ENCODE data around the gene C3orf20. TPM values are rescaled to one million over a fixed set of nuclear protein-coding genes. Genes with fewer than 3 reads are reported as not detected.

C3orf20 gene
- total RNA-seq, 4 donors from 2014 or later: not detected

DNA sequence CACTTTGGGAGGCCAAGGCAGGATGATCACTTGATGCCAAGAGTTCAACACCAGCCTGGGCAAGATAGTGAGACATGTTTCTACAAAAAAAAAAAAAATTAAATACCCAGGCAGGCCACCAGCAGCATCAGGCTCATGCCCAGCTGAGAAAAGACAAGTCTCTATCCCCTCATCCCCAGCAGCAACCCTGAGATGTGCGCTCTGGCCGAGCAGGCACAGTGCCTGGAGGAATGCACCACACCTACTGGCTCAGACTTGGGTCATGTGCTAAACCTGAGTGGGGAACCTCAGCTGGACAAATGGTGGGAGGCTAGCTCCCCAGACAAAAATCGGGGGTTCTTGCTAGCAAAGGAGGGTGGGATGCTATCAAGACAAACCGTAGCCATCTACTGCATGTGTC is 33.6 kb upstream of the C3orf20 start:
- WGBS, 2 donors: 74 to 75% methylated on average over 2 to 3 of the region's 4 CpGs
- DNase-seq: no peak
- peaks cover 0 to 72% (median 0%) of the 10 kb centered on the region in 4 donors for H3K27me3 ChIP-seq
- H3K9me3 ChIP-seq: no peaks in the 10 kb centered on the region
- no peaks in the 10 kb centered on the region for H3K4me1 ChIP-seq
- H3K27ac ChIP-seq: no peak overlapping the region
- H3K36me3 ChIP-seq: no peaks in the 10 kb centered on the region
- no peak overlapping the region for H3K4me3 ChIP-seq
- no peak for TF ChIP-seq POLR2A (IDR thresholded peaks at IDR 0.05)
- TF ChIP-seq, protein P1, sequence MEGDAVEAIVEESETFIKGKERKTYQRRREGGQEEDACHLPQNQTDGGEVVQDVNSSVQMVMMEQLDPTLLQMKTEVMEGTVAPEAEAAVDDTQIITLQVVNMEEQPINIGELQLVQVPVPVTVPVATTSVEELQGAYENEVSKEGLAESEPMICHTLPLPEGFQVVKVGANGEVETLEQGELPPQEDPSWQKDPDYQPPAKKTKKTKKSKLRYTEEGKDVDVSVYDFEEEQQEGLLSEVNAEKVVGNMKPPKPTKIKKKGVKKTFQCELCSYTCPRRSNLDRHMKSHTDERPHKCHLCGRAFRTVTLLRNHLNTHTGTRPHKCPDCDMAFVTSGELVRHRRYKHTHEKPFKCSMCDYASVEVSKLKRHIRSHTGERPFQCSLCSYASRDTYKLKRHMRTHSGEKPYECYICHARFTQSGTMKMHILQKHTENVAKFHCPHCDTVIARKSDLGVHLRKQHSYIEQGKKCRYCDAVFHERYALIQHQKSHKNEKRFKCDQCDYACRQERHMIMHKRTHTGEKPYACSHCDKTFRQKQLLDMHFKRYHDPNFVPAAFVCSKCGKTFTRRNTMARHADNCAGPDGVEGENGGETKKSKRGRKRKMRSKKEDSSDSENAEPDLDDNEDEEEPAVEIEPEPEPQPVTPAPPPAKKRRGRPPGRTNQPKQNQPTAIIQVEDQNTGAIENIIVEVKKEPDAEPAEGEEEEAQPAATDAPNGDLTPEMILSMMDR (IDR thresholded peaks at IDR 0.05): no peak
- intact Hi-C loops (cut with DNase I): no loop called here

DNA sequence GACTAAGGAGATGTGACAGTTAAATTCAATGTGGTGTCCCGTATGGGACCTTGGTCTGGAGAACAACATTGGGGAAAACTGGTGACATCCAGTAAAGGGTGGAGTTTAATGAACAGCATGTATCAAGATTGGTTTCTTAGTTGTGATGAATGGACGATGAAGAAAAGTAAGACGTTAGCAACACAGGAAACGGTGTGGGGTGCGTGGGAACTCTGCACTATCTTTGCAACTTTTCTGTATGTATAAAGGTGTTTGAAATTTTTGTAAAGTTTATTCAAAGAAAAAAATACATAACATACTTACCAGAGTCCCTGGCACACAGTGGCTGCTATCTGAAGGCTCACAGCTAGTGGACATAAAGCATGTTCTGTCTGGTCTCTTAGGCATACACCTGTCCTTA is 29.5 kb upstream of the C3orf20 start:
- H3K4me1 ChIP-seq: peaks cover 0 to 4% (median 0%) of the 10 kb centered on the region in 3 donors
- no peak overlapping the region for H3K27ac ChIP-seq
- H3K4me3 ChIP-seq: no peak overlapping the region
- WGBS, 2 donors: 79 to 80% methylated on average over 5 of the region's 5 CpGs
- intact Hi-C loops (cut with DNase I): no loop called here
- H3K36me3 ChIP-seq: no peaks in the 10 kb centered on the region
- H3K27me3 ChIP-seq: peaks cover 0 to 32% (median 0%) of the 10 kb centered on the region in 4 donors
- DNase-seq: no peak
- no peak for TF ChIP-seq POLR2A (IDR thresholded peaks at IDR 0.05)
- TF ChIP-seq, protein P1 (IDR thresholded peaks at IDR 0.05): no peak
- no peaks in the 10 kb centered on the region for H3K9me3 ChIP-seq

DNA sequence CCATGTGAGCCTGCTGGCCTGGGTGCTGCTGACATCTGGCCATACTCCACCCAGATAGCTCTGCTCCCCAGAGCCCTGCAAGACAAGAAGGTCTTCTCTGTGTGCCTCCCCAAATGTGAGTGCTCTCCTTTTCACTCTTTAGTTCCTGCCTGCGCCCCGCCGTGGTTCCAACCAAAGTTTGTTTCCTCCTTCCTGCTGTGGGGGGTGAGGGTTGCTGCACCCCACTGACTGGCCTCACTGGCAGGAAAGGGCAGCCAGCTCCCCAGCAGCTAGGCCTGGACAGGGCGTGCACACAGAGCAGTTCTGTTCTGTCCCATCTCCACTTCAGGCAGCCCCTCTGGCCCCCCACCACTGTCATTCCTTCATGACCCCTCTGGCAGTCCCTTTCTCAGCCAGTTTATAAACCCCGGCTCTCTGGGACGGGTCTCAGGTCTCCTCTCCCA is 28.8 kb upstream of the C3orf20 start:
- no peak for DNase-seq
- intact Hi-C loops (cut with DNase I): no loop called here
- H3K36me3 ChIP-seq: no peaks in the 10 kb centered on the region
- H3K27ac ChIP-seq: no peak overlapping the region
- no peak for TF ChIP-seq POLR2A (IDR thresholded peaks at IDR 0.05)
- TF ChIP-seq, protein P1 (IDR thresholded peaks at IDR 0.05): no peak
- no peak overlapping the region for H3K4me3 ChIP-seq
- WGBS, 2 donors: 51 to 75% methylated on average over 4 of the region's 6 CpGs
- H3K9me3 ChIP-seq: no peaks in the 10 kb centered on the region
- peaks cover 0 to 10% (median 4%) of the 10 kb centered on the region in 3 donors for H3K4me1 ChIP-seq
- H3K27me3 ChIP-seq: peaks cover 0 to 25% (median 0%) of the 10 kb centered on the region in 4 donors

DNA sequence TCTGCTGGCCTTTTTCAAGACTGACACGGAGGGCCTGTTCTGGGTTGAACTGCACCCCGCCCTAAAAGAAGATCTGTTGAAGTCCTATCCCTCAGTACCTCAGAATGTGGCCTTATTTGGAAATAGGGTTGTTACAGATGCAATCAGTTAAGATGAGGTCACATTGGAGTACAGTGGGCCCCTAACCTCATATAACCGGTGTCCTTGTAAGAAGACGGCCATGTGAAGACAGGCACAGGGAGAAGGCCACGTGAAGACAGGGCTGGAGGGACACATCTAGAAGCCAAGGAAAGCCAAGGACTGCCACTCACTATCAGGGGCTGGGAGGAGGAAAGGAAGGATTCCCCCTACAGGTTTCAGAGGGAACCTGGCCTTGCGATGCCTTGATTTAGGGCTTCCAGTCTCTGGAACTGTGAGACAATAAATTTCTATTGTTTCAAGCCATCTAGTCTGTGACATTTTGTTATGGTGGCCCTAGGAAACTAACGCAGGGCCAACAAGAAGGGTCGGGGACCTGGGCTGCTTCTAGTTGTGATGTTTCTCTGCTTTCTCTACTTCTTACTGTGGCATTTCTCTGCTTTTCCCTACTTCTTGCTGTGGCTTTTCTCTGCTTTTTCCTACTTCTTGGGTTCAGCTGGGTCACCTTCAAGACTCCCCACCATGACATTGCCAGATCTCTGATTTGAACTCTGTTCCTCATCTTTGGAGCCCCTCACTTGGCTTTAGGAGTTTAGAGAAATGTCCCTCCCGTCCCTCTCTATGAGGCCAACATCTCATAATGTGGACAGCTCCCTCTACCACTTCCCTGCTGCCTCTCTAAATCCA is 28.1 kb upstream of the C3orf20 start:
- intact Hi-C loops (cut with DNase I): no loop called here
- Histone ChIP-seq H3K27ac (no peak overlapping the region), H3K4me1 (peaks cover 0 to 10% (median 4%) of the 10 kb centered on the region in 3 donors), H3K9me3 (no peaks in the 10 kb centered on the region), H3K36me3 (no peaks in the 10 kb centered on the region), H3K27me3 (peaks cover 0 to 18% (median 0%) of the 10 kb centered on the region in 4 donors), H3K4me3 (no peak overlapping the region)
- TF ChIP-seq POLR2A (IDR thresholded peaks at IDR 0.05): no peak
- TF ChIP-seq, protein P1 (IDR thresholded peaks at IDR 0.05): no peak
- DNase-seq: no peak
- WGBS, 2 donors: 84% methylated on average over 5 to 9 of the region's 9 CpGs

Data from esophagus squamous epithelium (tissue), 5 donors.